C4-2B (cell line): ENCODE results near the gene UPK1A.

Experiments used
- CTCF ChIP-seq: fragments of 450-650 bp; conservative IDR thresholded peaks from 2 replicates; pipeline ENCODE4 v1.5.1; 2017; ENCODE audit warnings: mild to moderate bottlenecking
- ZFX ChIP-seq: fragments of 450-650 bp; IDR thresholded peaks from 2 replicates; pipeline ENCODE4 v1.6.1; 2017

GRCh38 chr19:35725216-35725861 is 59.0 kb downstream of the UPK1A start:
- no peak for TF ChIP-seq CTCF
- no peak for TF ChIP-seq ZFX
